Adrenal gland (tissue), 12 donors: ENCODE results near the gene MRPL55. TPM values are rescaled to one million over a fixed set of nuclear protein-coding genes. Genes with fewer than 3 reads are reported as not detected.

Source experiments
- DNase-seq, 7 donors: peaks; one replicate each; pipeline ENCODE4 v3.0.0-alpha.2; 2019 to 2020
- H3K27ac ChIP-seq, 5 donors: fragments of 200-600 bp; sonication (generic) in 4 of 5; 1 replicate in 3 of 5; 2 replicates in 2 of 5; pipeline versions ENCODE4 v1.5.1 to v1.8.0; 2016 to 2020; ENCODE audit warnings: mild to moderate bottlenecking in 1 of 5
- H3K27me3 ChIP-seq: fragments of 200-600 bp; 2 replicates; pipeline ENCODE4 v1.8.0; 2021
- H3K36me3 ChIP-seq, 2 donors: fragments of 200-600 bp; replicated peaks in 1 of 2; 1 replicate in 1 of 2; 2 replicates in 1 of 2; pipeline versions ENCODE4 v1.5.1 to v1.8.0; 2018 to 2022
- H3K4me1 ChIP-seq, 2 donors: fragments of 200-600 bp; replicated peaks in 1 of 2; 1 replicate in 1 of 2; 2 replicates in 1 of 2; pipeline versions ENCODE4 v1.5.1 to v1.8.0; 2018 to 2021
- H3K4me3 ChIP-seq, 4 donors: fragments of 200-600 bp; sonication (generic) in 3 of 4; one replicate each; pipeline ENCODE4 v1.5.1; 2016 to 2018
- H3K9me3 ChIP-seq, 3 donors: fragments of 200-600 bp; sonication (generic) in 1 of 3; replicated peaks in 1 of 3; 1 replicate in 2 of 3; 2 replicates in 1 of 3; pipeline versions ENCODE4 v1.5.1 to v1.8.0; 2016 to 2021
- POLR2A ChIP-seq, 2 donors: fragments of 450-650 bp; IDR thresholded peaks; one replicate each; pipeline ENCODE4 v1.6.1; 2017; ENCODE audit warnings: antibody characterized with exemption in 2 of 2, mild to moderate bottlenecking in 2 of 2, moderate library complexity in 1 of 2
- WGBS, 4 donors: extraction: QIAGEN DNeasy Blood & Tissue Kit in 2 of 4; methylation state at CpG; one replicate each; pipeline versions ENCODE4 v1.1.5 to v1.1.7; 2013 to 2017; 5-methylcytosine and 5-hydroxymethylcytosine counted together
- intact Hi-C, 2 donors: fragments of 100-400 bp; cut with DNase I; formaldehyde crosslinking; loops; one replicate each; pipeline versions ENCODE4 v1.14.1 to v1.15.0; 2022 to 2023
- polyA plus RNA-seq, 3 donors: library from polyadenylated mRNA; stranded (reverse); fragments of 200-250 nt in 2 of 3; fragments of 350-450 nt in 1 of 3; fragmentation: Illumina TruSeq in 1 of 3; extraction: RNeasy Lipid Tissue Mini Kit (QIAGEN cat#74804) in 1 of 3; gene quantifications; one replicate each; pipeline ENCODE4 v1.2.3, GENCODE V29; 2013 to 2014
- total RNA-seq, 9 donors: library from RNA; depleted of rRNA in 4 of 9; stranded (reverse); fragments of >200 nt in 4 of 9; fragments of 120-200 nt in 1 of 9; fragmentation: NEBNext Ultra II Directional in 1 of 9; extraction: Animal tissue kit (Norgen Biotek cat#: 25700) in 1 of 9; gene quantifications; one replicate each; pipeline versions ENCODE4 v1.1.0 to v1.2.4, GENCODE V29; 2013 to 2023
- TF ChIP-seq, protein P1 (sequence below), 6 experiments: fragments of 450-650 bp in 4 of 6; fragments of 200-600 bp in 2 of 6; sonication (generic) in 1 of 6; IDR thresholded peaks; 1 replicate in 5 of 6; 2 replicates in 1 of 6; pipeline versions ENCODE4 v1.5.1 to v1.8.0; 2016 to 2021; ENCODE audit warnings: antibody characterized with exemption in 6 of 6, mild to moderate bottlenecking in 2 of 6, moderate library complexity in 1 of 6
- donor health status: healthy with polysubstance abuse.
- donor health status: Bipolar disorder and iron deficiency.
- donor health status: DM: yes; HTN: yes; CAD: no.
- donor health status: DM: no; HTN: no; CAD: no.
- donor health status: DM: no; HTN: no; CAD: no.
- donor health status: DM: yes; HTN: yes; CAD: no.

MRPL55 gene
- total and polyA plus RNA-seq, 12 donors: 25.1 to 309 (median 70.8) TPM

DNA sequence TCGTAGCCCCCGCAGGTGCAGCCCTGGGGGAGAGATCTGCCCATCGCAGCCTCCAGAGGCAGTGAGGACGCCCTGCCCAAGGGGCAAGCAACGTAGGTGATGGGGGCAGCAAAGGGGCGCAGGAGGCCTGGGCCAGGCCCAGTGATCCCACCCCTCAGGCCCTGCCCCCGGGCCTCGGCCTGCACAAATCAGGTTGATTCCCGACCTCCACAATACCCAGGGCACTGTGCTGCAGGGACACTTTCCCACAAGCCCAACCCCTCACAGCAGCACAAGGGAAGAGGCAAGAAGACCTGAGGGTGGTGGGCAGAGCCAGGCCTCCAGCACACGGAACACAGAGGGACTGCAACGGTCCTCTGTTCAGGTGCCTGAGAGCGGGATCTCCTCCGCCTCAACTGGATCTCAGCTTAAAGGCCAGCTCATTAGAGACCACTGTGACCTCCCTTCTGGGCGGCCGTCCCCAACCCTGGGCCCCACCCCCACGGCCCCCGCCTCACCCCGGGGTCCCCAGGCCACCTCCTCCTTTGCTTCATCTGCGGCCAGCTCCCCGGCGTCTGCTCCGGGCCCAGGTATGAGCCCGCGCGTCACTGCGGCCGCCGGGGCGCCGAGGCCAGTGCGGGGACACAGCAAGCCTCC, 27.4 kb downstream of the MRPL55 start:
- Histone ChIP-seq H3K9me3 (no peaks in the 10 kb centered on the region), H3K36me3 (no peaks in the 10 kb centered on the region), H3K27me3 (no peaks in the 10 kb centered on the region), H3K4me3 (peak overlapping the region; percentile 77 to 95 (median 88)), H3K27ac (peak overlapping the region in 3 of 5 donors; percentile 100), H3K4me1 (peaks cover 31 to 38% of the 10 kb centered on the region in 2 donors)
- TF ChIP-seq, protein P1, sequence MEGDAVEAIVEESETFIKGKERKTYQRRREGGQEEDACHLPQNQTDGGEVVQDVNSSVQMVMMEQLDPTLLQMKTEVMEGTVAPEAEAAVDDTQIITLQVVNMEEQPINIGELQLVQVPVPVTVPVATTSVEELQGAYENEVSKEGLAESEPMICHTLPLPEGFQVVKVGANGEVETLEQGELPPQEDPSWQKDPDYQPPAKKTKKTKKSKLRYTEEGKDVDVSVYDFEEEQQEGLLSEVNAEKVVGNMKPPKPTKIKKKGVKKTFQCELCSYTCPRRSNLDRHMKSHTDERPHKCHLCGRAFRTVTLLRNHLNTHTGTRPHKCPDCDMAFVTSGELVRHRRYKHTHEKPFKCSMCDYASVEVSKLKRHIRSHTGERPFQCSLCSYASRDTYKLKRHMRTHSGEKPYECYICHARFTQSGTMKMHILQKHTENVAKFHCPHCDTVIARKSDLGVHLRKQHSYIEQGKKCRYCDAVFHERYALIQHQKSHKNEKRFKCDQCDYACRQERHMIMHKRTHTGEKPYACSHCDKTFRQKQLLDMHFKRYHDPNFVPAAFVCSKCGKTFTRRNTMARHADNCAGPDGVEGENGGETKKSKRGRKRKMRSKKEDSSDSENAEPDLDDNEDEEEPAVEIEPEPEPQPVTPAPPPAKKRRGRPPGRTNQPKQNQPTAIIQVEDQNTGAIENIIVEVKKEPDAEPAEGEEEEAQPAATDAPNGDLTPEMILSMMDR (IDR thresholded peaks at IDR 0.05): no peak
- no peak for TF ChIP-seq POLR2A (IDR thresholded peaks at IDR 0.05)
- DNase-seq: peak in 4 of 7 donors; percentile 39 to 68 (median 51)
- intact Hi-C loops: loop anchor here in 1 of 2 donors (10.0 kb wide), 1 partner anchor 347 kb away; the partner anchor contains the start of genes JMJD4 and SNAP47
- WGBS, 4 donors: 7 to 26% (median 15%) methylated on average over 13 to 31 of the region's 31 CpGs

DNA sequence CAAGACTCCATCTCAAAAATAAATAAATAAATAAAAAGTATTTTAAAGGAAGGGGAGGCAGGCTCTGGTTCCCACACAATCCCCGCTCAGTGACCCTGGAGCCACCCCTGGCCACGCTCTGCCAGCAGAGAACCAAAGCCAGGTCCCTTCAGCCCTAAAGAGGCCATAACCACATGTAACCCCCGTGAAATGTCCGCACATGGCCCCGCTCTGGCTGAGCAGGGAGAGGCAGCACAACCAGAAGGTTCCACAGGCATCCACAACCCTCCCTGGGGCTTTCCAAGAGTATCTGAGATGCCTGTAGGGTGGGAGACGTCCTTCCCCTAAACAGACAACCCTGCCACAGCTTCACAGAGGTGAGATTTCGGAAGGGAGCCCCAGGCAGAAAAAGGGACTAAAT, 28.0 kb downstream of the MRPL55 start:
- H3K9me3 ChIP-seq: no peaks in the 10 kb centered on the region
- 83 to 89% (median 88%) methylated on average over 4 to 7 of the region's 7 CpGs for WGBS, 4 donors
- H3K36me3 ChIP-seq: no peaks in the 10 kb centered on the region
- DNase-seq: peak in 1 of 7 donors; percentile 16
- peaks cover 26 to 32% of the 10 kb centered on the region in 2 donors for H3K4me1 ChIP-seq
- H3K4me3 ChIP-seq: peak overlapping the region in 1 of 4 donors; percentile 95
- no peaks in the 10 kb centered on the region for H3K27me3 ChIP-seq
- TF ChIP-seq, protein P1 (IDR thresholded peaks at IDR 0.05): no peak
- no peak for TF ChIP-seq POLR2A (IDR thresholded peaks at IDR 0.05)
- H3K27ac ChIP-seq: no peak overlapping the region
- intact Hi-C loops: loop anchor here in 1 of 2 donors (10.0 kb wide), 1 partner anchor 346 kb away; the partner anchor contains the start of genes JMJD4 and SNAP47

DNA sequence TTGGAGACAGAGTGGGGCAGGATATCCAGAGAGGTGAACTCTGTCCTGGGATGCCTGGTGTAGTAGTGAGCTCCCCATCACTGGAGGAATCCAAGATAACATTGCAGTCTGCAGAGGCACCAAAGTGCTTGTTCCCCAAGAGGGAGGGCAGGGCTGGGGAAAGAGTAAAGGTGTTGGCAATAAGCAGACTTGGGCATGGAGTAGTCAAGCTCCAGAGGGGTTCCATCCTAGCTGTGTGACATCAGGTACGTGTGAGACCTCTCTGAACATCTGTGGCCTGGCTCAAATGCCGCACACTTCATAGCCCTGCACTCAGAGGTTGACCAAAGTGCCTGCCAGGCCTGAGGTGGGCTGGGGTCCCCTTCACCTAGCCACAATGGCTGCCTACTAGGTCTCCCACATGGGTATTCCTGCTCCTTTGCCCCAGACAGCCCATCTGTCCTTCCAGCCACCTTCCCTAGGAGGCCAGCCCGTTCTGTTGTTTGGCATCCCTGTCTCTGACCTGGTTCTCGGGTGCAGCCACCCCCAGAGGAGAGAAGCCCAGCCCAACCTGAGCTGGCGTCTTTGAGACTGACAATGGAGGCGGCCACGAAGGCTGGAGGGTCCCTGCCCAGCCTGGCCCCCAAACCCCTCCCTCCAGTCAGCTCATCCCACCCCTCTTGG, 29.4 kb downstream of the MRPL55 start:
- peaks cover 12 to 18% of the 10 kb centered on the region in 2 donors for H3K4me1 ChIP-seq
- no peak overlapping the region for H3K27ac ChIP-seq
- 88 to 96% (median 91%) methylated on average over 4 to 7 of the region's 7 CpGs for WGBS, 4 donors
- intact Hi-C loops: loop anchor here in 1 of 2 donors (10.0 kb wide), 1 partner anchor 345 kb away; the partner anchor contains the start of genes JMJD4 and SNAP47
- no peak overlapping the region for H3K4me3 ChIP-seq
- no peaks in the 10 kb centered on the region for H3K27me3 ChIP-seq
- TF ChIP-seq POLR2A (IDR thresholded peaks at IDR 0.05): no peak
- TF ChIP-seq, protein P1 (IDR thresholded peaks at IDR 0.05): no peak
- H3K36me3 ChIP-seq: no peaks in the 10 kb centered on the region
- peak in 2 of 7 donors; percentile 14 for DNase-seq
- H3K9me3 ChIP-seq: no peaks in the 10 kb centered on the region

DNA sequence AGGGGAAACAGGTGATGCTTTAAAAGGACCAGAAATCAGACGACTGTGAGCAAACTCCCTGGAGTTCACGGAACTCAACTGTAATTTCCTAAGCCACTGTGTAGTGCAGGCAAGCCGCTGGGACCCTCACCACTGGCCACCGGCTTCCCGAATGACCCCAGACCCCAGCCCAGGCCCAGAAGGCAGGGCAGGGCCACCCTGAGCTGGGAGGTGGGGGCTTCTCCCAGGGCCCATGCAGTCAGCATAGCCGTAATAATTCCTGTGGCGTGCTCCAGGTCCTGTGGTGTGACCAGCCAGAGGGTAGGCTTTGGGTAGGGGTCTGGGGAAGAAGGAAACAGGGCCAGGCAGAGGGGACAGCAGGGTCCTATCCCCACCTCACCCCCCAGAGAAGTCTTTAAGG, 30.1 kb downstream of the MRPL55 start:
- Histone ChIP-seq H3K36me3 (no peaks in the 10 kb centered on the region), H3K4me1 (peaks cover 6 to 11% of the 10 kb centered on the region in 2 donors), H3K27ac (no peak overlapping the region), H3K27me3 (no peaks in the 10 kb centered on the region), H3K9me3 (no peaks in the 10 kb centered on the region), H3K4me3 (no peak overlapping the region)
- intact Hi-C loops: no loop called here
- TF ChIP-seq, protein P1 (IDR thresholded peaks at IDR 0.05): no peak
- TF ChIP-seq POLR2A (IDR thresholded peaks at IDR 0.05): no peak
- DNase-seq: peak in 1 of 7 donors; percentile 10
- 63 to 92% (median 91%) methylated on average over 2 to 7 of the region's 7 CpGs for WGBS, 4 donors
